ENCODE data around the gene A4GALT.

GRCh38 chr22:42648017-42648367, 72.7 kb downstream of the A4GALT start:
- TF ChIP-seq CTCF (IDR thresholded peaks at IDR 0.05): no peak
- no peak for TF ChIP-seq POLR2A (IDR thresholded peaks at IDR 0.05)
